Colonic mucosa (tissue), 4 donors: ENCODE results near the gene FAM222A. TPM values are rescaled to one million over a fixed set of nuclear protein-coding genes. Genes with fewer than 3 reads are reported as not detected.

ENCODE experiments used
- DNase-seq: peaks from one replicate; pipeline ENCODE4 v3.0.0-alpha.2; 2020
- H3K27ac ChIP-seq: fragments of 200-600 bp; one replicate; pipeline ENCODE4 v1.8.0; 2021
- H3K27me3 ChIP-seq: fragments of 200-600 bp; one replicate; pipeline ENCODE4 v1.8.0; 2021
- H3K36me3 ChIP-seq: fragments of 200-600 bp; one replicate; pipeline ENCODE4 v1.8.0; 2021
- H3K4me1 ChIP-seq: fragments of 200-600 bp; one replicate; pipeline ENCODE4 v1.8.0; 2021; ENCODE audit warnings: mild to moderate bottlenecking
- H3K4me3 ChIP-seq: fragments of 200-600 bp; one replicate; pipeline ENCODE4 v1.8.0; 2021
- H3K9ac ChIP-seq, 2 donors: one replicate each; pipeline ENCODE4 v1.7.0; 2013; ENCODE audit warnings: control low read depth in 2 of 2, low read depth in 2 of 2, low read length in 2 of 2
- H3K9me3 ChIP-seq: fragments of 200-600 bp; one replicate; pipeline ENCODE4 v1.8.0; 2021
- intact Hi-C: fragments of 100-400 bp; cut with DNase I; formaldehyde crosslinking; loops from one replicate; pipeline ENCODE4 v1.14.1; 2022
- total RNA-seq, 2 donors: library from RNA; stranded (reverse); fragmentation: NEBNext Ultra II Directional in 1 of 2; extraction: Animal tissue kit (Norgen Biotek cat#: 25700) in 1 of 2; gene quantifications; one replicate each; pipeline ENCODE4 v1.2.1, GENCODE V29; 2021
- TF ChIP-seq, protein P1 (sequence below): fragments of 200-600 bp; IDR thresholded peaks from one replicate; pipeline ENCODE4 v1.8.0; 2022; ENCODE audit warnings: antibody characterized with exemption, mild to moderate bottlenecking
- donor health status: healthy.
- donor health status: DM: no; HTN: no; CAD: no.
- donor health status: DM: no; HTN: no; CAD: no.

Gene FAM222A
- 1 to 10 TPM; 3.9 to 5.5 TPM for total RNA-seq

DNA sequence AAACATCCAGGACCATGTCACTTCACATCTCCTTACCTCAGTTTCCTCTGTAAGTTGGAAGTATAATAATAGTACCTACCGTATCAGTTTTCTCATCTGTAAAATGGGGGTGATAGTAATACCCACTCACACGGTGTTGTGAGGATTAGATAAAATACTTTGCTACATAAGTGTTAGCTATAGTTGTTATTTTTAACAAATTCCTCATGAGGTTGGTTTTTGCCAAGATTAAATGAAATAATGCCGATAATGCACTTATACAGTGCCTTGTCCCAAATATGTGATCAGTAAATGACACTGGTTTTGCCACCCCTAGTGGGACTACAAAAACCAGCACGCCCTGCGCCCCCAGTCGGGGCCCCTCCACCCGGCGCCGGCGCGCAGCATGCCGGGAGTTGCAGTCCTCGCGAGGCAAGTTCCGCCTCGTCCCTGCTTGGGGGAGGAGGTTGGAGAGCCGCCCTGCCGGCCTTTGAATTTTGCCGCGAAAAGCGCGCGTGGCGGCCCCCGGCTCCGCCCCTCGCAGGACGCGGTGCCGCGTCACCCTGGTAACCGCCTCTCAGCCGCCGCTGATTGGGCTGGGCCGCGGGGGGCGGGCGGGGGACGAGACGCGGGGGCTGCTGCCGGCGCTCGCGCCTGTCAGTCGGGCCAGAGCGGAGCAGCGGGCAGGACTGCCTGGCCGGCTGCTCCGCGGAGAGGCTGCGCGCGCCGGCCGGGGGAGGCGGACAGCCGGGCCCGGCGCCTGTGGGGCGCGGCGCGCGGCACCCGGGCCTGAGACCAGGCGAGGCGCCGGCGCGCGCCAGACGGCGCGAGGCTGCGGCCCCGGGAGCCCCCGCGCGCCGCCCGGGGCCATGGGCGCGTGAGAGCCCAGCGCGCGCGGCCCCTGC, at the start of gene FAM222A:
TSS of gene FAM222A (plus strand) at position 639 of the 884 bp plus-strand sequence. CDS start 30,322 bp downstream, outside the sequence.
- H3K9ac ChIP-seq: peak within 1 kb of the TSS; percentile 34 to 57
- intact Hi-C loops: no loop called here
- no peaks in the 10 kb centered on the region for H3K9me3 ChIP-seq
- peak; percentile 97 for DNase-seq
- H3K4me1 ChIP-seq: no peaks in the 10 kb centered on the region
- TF ChIP-seq, protein P1, sequence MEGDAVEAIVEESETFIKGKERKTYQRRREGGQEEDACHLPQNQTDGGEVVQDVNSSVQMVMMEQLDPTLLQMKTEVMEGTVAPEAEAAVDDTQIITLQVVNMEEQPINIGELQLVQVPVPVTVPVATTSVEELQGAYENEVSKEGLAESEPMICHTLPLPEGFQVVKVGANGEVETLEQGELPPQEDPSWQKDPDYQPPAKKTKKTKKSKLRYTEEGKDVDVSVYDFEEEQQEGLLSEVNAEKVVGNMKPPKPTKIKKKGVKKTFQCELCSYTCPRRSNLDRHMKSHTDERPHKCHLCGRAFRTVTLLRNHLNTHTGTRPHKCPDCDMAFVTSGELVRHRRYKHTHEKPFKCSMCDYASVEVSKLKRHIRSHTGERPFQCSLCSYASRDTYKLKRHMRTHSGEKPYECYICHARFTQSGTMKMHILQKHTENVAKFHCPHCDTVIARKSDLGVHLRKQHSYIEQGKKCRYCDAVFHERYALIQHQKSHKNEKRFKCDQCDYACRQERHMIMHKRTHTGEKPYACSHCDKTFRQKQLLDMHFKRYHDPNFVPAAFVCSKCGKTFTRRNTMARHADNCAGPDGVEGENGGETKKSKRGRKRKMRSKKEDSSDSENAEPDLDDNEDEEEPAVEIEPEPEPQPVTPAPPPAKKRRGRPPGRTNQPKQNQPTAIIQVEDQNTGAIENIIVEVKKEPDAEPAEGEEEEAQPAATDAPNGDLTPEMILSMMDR: no peak
- peaks cover 9% of the 10 kb centered on the region for H3K27me3 ChIP-seq
- H3K27ac ChIP-seq: peak within 1 kb of the TSS; percentile 36
- no peaks in the 10 kb centered on the region for H3K36me3 ChIP-seq
- H3K4me3 ChIP-seq: peak within 1 kb of the TSS; percentile 64

- DNase-seq: no peak
- Histone ChIP-seq H3K27me3 (no peaks in the 10 kb centered on the region), H3K9ac (no peak overlapping the region), H3K9me3 (no peaks in the 10 kb centered on the region), H3K4me3 (no peak overlapping the region), H3K36me3 (no peaks in the 10 kb centered on the region), H3K27ac (no peak overlapping the region), H3K4me1 (no peaks in the 10 kb centered on the region)
- TF ChIP-seq, protein P1: no peak
- intact Hi-C loops: no loop called here
Observed at GRCh38 chr12:109664402-109664801, 49.2 kb upstream of the FAM222A start.

GRCh38 chr12:109666068-109666467, 47.6 kb upstream of the FAM222A start:
- DNase-seq: no peak
- intact Hi-C loops: no loop called here
- no peaks in the 10 kb centered on the region for H3K36me3 ChIP-seq
- no peaks in the 10 kb centered on the region for H3K4me1 ChIP-seq
- H3K27me3 ChIP-seq: no peaks in the 10 kb centered on the region
- H3K9me3 ChIP-seq: no peaks in the 10 kb centered on the region
- TF ChIP-seq, protein P1: no peak
- H3K27ac ChIP-seq: no peak overlapping the region
- H3K9ac ChIP-seq: no peak overlapping the region
- no peak overlapping the region for H3K4me3 ChIP-seq

GRCh38 chr12:109670731-109671130, 42.9 kb upstream of the FAM222A start:
- Histone ChIP-seq H3K4me3 (no peak overlapping the region), H3K36me3 (no peaks in the 10 kb centered on the region), H3K27ac (no peak overlapping the region), H3K4me1 (no peaks in the 10 kb centered on the region), H3K27me3 (no peaks in the 10 kb centered on the region), H3K9ac (no peak overlapping the region), H3K9me3 (no peaks in the 10 kb centered on the region)
- intact Hi-C loops: no loop called here
- TF ChIP-seq, protein P1: no peak
- DNase-seq: no peak

GRCh38 chr12:109671502-109671901, 42.1 kb upstream of the FAM222A start:
- H3K4me1 ChIP-seq: no peaks in the 10 kb centered on the region
- H3K9ac ChIP-seq: no peak overlapping the region
- no peak overlapping the region for H3K27ac ChIP-seq
- TF ChIP-seq, protein P1: no peak
- no peak for DNase-seq
- H3K4me3 ChIP-seq: no peak overlapping the region
- H3K36me3 ChIP-seq: no peaks in the 10 kb centered on the region
- no peaks in the 10 kb centered on the region for H3K27me3 ChIP-seq
- H3K9me3 ChIP-seq: no peaks in the 10 kb centered on the region
- intact Hi-C loops: no loop called here
